WI38 (cell line): ENCODE results near the gene TENT5D.
"Not testable (repeated sequence)": the region's sequence is repeated elsewhere in the genome, so short reads cannot be mapped to it uniquely, and the experiment has no call there.

Experiments used
- H3K4me3 ChIP-seq: 2 replicates; pipeline ENCODE4 v1.5.1; 2011; ENCODE audit warnings: low read depth, mild to moderate bottlenecking, control low read depth, low read length
- CTCF ChIP-seq: IDR thresholded peaks from 2 replicates; pipeline ENCODE4 v1.5.1; 2012; ENCODE audit warnings: low read depth, mild to moderate bottlenecking, control low read depth, low read length

The TENT5D gene

GRCh38 chrX:80420147-80420546 lies at the start of gene TENT5D:
Gene TENT5D, plus strand, starts transcription at chrX:80420447. Its CDS starts 22,093 bp downstream, at chrX:80442540.
- no peak within 1 kb of the TSS for H3K4me3 ChIP-seq
- TF ChIP-seq CTCF = no peak

GRCh38 chrX:80385651-80386050 lies 34.6 kb upstream of the TENT5D start:
- H3K4me3 ChIP-seq = not testable (repeated sequence)

GRCh38 chrX:80388206-80388605 lies 32.0 kb upstream of the TENT5D start:
- no peak for TF ChIP-seq CTCF
- no peak overlapping the region for H3K4me3 ChIP-seq

- TF ChIP-seq CTCF = no peak
- H3K4me3 ChIP-seq = no peak overlapping the region
Measured at GRCh38 chrX:80412042-80412441, 8.2 kb upstream of the TENT5D start.

- no peak overlapping the region for H3K4me3 ChIP-seq
- TF ChIP-seq CTCF = no peak
Measured at GRCh38 chrX:80423000-80423399, 2.8 kb downstream of the TENT5D start.

- TF ChIP-seq CTCF = no peak
- no peak overlapping the region for H3K4me3 ChIP-seq
Measured at GRCh38 chrX:80423744-80424143, 3.5 kb downstream of the TENT5D start.

GRCh38 chrX:80430826-80431504 lies 10.7 kb downstream of the TENT5D start:
- H3K4me3 ChIP-seq = no peak overlapping the region
- TF ChIP-seq CTCF = no peak

GRCh38 chrX:80431505-80431832 lies 11.2 kb downstream of the TENT5D start:
- H3K4me3 ChIP-seq = no peak overlapping the region
- TF ChIP-seq CTCF = no peak
